Measurements from ENCODE around the gene CGRRF1.

The CGRRF1 gene

GRCh38 chr14:54489318-54489683 is 20.4 kb upstream of the CGRRF1 start (continued):
- TF ChIP-seq BCL11A (tag by site-specific recombination; IDR thresholded peaks at IDR 0.05; ENCODE audit: low read depth) (no peak), ZNF26 (tag by site-specific recombination; IDR thresholded peaks at IDR 0.05) (no peak), SP7 (tag by site-specific recombination; IDR thresholded peaks at IDR 0.05) (no peak), ZNF664 (tag by site-specific recombination; IDR thresholded peaks at IDR 0.05) (no peak), ZNF521 (tag by site-specific recombination; IDR thresholded peaks at IDR 0.05) (no peak), KLF1 (tag by site-specific recombination; IDR thresholded peaks at IDR 0.05) (no peak), ZNF596 (tag by site-specific recombination; IDR thresholded peaks at IDR 0.05) (peak; percentile 97), ZNF366 (tag by site-specific recombination; conservative IDR thresholded peaks at IDR 0.05) (peak; percentile 92), ZBTB6 (tag by site-specific recombination; IDR thresholded peaks at IDR 0.05) (no peak), ZFP37 (tag by site-specific recombination; IDR thresholded peaks at IDR 0.05) (no peak), PRDM4 (tag by site-specific recombination; IDR thresholded peaks at IDR 0.05) (no peak), ZNF19 (tag by site-specific recombination; IDR thresholded peaks at IDR 0.05; ENCODE audit: low read depth) (no peak), ZBTB17 (tag by site-specific recombination; IDR thresholded peaks at IDR 0.05) (peak; percentile 75), ATF2 (tag by site-specific recombination; IDR thresholded peaks at IDR 0.05; ENCODE audit: low read depth) (no peak), ZNF175 (tag by site-specific recombination; IDR thresholded peaks at IDR 0.05) (no peak), ZSCAN4 (tag by site-specific recombination; IDR thresholded peaks at IDR 0.05) (no peak), ZNF488 (tag by site-specific recombination; IDR thresholded peaks at IDR 0.05) (no peak), ZNF10 (tag by site-specific recombination; IDR thresholded peaks at IDR 0.05) (no peak), ZNF148 (tag by site-specific recombination; IDR thresholded peaks at IDR 0.05; ENCODE audit: borderline replicate concordance) (no peak), ZFP69B (tag by site-specific recombination; IDR thresholded peaks at IDR 0.05) (no peak), ZNF768 (tag by site-specific recombination; IDR thresholded peaks at IDR 0.05) (no peak), ZNF221 (tag by site-specific recombination; IDR thresholded peaks at IDR 0.05; ENCODE audit: borderline replicate concordance) (no peak), ZNF639 (tag by site-specific recombination; IDR thresholded peaks at IDR 0.05) (no peak), KLF9 (tag by site-specific recombination; IDR thresholded peaks at IDR 0.05; ENCODE audit: low read depth) (peak; percentile 28; the same call in 1 of the 2 replicates), ZNF433 (tag by site-specific recombination; IDR thresholded peaks at IDR 0.05; ENCODE audit: low read depth) (no peak)
